ENCODE measurements around the gene TRPM8.

Gene TRPM8

GRCh38 chr2:233976087-233976486, 58.9 kb downstream of the TRPM8 start:
- no peak for DNase-seq (ENCODE audit: low spot score)

- DNase-seq (ENCODE audit: low spot score) = peak; percentile 39
Measured at GRCh38 chr2:233976690-233977294, 59.6 kb downstream of the TRPM8 start.

- DNase-seq (ENCODE audit: low spot score) = peak; percentile 34
Measured at GRCh38 chr2:233977296-233977837, 60.2 kb downstream of the TRPM8 start.

GRCh38 chr2:233979748-233980147, 62.6 kb downstream of the TRPM8 start:
- no peak for DNase-seq (ENCODE audit: low spot score)

- no peak for DNase-seq (ENCODE audit: low spot score)
Measured at GRCh38 chr2:233980955-233981561, 63.9 kb downstream of the TRPM8 start.

- DNase-seq (ENCODE audit: low spot score) = no peak
Measured at GRCh38 chr2:233981574-233982420, 64.6 kb downstream of the TRPM8 start.

DNA sequence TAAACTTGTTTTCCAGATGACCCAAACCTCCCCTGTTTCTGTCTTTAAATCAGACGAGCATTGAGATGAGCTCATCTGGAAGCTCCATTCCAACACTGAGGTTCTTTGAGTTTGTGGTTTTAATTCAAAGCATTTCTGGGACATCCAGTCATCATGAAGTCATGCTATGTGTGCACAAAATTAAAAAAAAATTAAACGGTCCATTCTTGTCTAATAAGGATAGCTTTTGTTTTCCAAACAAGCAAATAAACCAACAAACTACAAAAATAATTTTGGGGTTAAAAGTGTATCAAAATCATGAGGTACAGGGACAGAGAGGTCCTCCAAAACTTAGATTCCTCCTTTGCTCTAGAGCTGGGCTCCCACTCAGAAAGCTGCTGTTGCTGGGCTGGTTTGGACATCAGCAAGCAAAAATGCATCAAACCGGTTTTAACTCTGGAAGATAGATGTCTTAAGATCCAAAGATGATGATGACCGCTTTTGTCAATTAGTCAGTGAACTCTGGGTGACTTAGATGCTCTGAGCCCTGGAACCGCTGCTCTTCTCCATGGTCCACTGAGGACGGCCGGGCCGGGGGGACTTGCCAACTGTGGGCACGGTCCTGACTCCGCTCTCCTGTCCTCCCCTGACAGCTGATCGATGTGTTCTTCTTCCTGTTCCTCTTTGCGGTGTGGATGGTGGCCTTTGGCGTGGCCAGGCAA, 65.4 kb downstream of the TRPM8 start:
- no peak for DNase-seq (ENCODE audit: low spot score)

DNA sequence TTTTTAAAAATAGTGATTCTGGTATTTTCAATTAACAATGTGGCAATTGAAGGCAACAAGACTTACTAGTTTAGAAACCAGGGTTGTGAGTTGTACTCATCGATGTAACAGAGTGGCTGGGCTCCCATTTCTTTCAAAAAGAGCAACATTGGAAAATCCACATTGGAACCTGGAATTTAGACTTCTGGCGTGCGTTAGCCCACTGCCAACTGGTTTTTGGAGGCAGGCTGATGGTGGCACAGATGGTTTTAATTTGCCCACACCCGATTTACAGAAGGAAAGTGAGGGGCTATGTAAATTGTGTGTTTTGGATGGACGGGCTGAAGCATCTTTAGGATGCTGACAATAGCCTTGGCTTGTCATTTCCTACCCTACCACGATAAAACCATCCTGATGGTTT, 66.3 kb downstream of the TRPM8 start:
- no peak for DNase-seq (ENCODE audit: low spot score)

- DNase-seq (ENCODE audit: low spot score) = no peak
Measured at GRCh38 chr2:233988581-233988980, 71.4 kb downstream of the TRPM8 start.

DNA sequence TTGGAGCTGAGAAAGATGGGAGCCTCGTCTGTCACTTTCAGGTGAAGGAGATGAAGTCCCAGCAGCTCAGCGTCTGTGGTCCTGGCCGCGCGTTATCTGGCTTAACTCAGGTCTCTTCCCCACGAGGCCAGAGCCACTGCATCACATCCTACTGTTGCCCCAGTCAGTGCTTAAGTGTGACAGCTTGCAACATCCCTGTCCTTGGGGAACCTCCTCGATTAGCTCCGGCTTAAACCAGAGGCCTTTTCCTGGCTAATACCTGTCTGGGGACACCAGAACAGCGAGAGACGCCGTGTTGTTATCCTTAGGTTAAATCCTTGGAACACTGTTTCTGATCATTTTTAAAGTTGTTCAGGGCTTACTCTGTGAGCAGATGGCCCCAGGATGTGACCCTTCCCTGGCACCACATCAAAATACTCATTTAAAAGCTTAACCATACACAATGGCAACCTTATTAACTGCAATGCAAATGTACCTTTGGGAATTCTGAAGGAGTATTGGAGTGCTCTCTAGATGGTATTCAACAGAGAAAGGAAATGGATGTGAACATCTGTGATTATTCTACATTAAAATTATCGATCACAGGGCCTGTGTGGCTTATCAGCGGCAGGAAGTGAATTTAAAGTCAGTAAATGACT, 72.2 kb downstream of the TRPM8 start:
- no peak for DNase-seq (ENCODE audit: low spot score)

DNA sequence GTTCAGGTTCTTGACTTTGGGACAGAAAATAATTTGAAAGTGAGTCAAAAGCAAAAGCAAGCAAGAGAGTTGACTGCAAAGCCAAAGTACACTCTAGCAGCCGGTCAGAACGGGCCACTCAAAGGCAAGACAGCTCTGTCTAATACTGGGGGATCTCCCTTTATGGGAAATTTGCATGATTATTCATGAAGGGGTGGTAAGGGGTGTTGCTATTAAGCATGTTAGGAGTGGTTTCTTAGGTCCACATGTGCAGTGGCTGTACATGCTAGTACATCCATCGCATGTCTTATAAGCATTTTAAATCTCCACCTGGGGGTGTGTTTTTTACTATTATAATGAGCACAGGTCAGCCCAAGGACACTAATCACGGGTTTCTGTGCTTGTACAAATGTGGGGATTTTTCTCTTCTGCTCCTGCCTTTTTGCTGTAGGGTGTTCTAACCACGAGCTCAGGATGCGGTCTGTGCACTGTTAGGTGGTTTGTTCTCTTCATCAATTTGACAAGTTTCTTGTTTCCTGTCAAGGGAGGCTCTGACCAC, 73.2 kb downstream of the TRPM8 start:
- no peak for DNase-seq (ENCODE audit: low spot score)

GRCh38 chr2:233991196-233991595, 74.0 kb downstream of the TRPM8 start:
- DNase-seq (ENCODE audit: low spot score) = no peak

DNA sequence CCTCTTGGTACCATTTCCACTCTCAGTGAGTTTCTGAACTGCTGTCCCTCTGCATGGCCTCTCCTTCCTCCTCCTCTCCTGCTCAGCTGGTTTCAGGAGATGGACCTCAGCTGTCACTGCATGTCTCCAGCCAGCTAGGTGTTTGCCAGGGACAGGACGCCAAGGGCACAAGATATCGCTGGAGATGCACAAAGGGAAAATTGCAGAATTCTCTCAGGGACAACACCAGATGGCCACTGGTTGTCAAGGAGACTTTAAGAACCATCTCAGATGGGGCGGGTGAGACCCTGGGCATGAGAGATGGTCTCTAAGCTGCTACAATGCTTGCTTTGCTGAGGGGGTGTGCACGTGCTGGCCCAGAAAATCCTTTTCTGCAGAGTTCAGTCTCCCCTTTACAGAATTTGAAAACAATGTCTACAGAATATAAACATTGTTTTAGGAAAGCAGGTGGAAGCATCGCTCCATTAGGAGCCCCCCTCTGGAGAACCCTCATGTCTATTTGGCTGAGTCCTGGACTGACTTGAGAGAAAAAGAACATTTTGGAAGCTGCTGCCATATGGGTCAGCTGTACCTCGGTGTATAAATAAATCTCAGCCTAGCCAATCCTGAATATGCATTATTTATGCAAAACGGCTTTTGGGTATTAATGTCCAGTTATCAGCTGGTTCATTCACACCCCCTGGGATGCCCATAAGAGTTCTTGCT, 75.5 kb downstream of the TRPM8 start:
- DNase-seq (ENCODE audit: low spot score) = no peak

- DNase-seq (ENCODE audit: low spot score) = no peak
Measured at GRCh38 chr2:233993461-233993860, 76.3 kb downstream of the TRPM8 start.

- DNase-seq (ENCODE audit: low spot score) = no peak
Measured at GRCh38 chr2:233994151-233994550, 77.0 kb downstream of the TRPM8 start.

- DNase-seq (ENCODE audit: low spot score) = no peak
Measured at GRCh38 chr2:233996000-233996399, 78.8 kb downstream of the TRPM8 start.

- no peak for DNase-seq (ENCODE audit: low spot score)
Measured at GRCh38 chr2:233996461-233996860, 79.3 kb downstream of the TRPM8 start.

DNA sequence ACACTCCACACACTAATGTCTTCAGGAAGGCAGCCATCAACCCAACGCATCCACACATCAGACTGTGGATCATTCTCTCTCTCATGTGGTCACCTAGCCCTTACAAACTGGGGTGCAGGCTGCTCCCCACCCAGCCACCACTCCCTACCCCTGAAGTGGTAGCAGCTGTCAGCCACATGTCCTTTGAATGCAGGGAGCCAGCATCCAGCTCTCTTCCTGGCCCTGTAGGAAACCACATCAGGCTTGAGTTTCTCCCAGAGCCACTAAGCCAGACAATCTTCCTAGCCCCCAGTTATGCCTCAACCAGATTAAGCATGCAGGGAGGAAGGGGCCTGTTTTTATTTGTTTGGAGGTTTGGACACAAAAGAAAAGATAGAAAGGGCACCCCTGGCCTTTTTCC, 80.5 kb downstream of the TRPM8 start:
- DNase-seq (ENCODE audit: low spot score) = no peak

DNA sequence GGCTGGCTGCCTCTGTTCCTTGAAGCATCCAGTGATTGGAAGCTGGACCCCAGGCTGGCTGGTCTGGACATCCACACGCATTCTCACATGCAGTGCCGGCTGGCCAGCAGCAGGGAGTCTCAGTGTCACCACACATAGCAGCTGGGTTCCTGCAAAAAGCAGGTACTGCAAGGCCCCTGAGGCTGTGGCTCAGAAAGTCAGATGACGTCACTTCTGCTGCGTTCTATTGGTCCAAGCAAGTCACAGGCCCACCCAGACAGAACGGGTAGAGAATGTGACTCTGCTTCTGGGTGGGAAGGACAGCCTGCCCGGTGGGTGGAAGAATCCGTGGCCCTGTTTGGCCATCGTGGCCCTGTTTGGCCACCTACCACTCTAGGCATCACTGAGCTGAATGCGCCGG, 82.0 kb downstream of the TRPM8 start:
- peak; percentile 40 for DNase-seq (ENCODE audit: low spot score)

GRCh38 chr2:234001380-234002160, 84.4 kb downstream of the TRPM8 start:
- no peak for DNase-seq (ENCODE audit: low spot score)

Measured in iPS-NIHi11 (cell line).